ENCODE data around the gene PALLD.

- TF ChIP-seq POLR2A (IDR thresholded peaks at IDR 0.05) = no peak
- TF ChIP-seq CTCF (IDR thresholded peaks at IDR 0.05) = no peak
Observed at GRCh38 chr4:168795346-168795745, 298.5 kb downstream of the PALLD start.

Data from sigmoid colon (tissue), 3 donors.